ENCODE measurements around the gene ENG. TPM values are rescaled to one million over a fixed set of nuclear protein-coding genes. Genes with fewer than 3 reads are reported as not detected.

ENG gene
- total and polyA plus RNA-seq, 5 donors = 275 to 462 (median 362) TPM

DNA sequence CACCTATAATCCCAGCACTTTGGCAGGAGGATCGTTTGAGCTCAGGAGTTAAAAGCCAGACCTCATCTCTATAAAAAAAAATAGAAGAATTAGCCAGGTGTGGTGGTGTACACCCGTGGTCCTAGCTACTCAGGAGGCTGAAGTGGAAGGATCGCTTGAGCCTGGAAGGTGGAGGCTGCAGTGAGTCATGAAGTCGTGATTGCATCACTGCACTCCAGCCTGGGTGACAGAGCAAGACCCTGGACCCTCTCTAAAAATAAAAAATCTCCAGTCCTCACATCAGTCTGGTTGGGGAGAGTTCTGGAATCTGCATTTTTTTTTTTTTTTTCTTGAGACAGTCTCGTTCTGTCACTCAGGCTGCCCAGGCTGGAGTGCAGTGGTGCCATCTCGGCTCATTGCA lies 42.4 kb downstream of the ENG start:
- H3K27ac ChIP-seq (ENCODE audit: low read length) = no peak overlapping the region
- H3K27me3 ChIP-seq (ENCODE audit: control insufficient read depth, insufficient read depth) = no peaks in the 10 kb centered on the region
- no peaks in the 10 kb centered on the region for H3K9me3 ChIP-seq (ENCODE audit: control insufficient read depth, low read length)
- peaks cover 3% of the 10 kb centered on the region for H3K4me1 ChIP-seq (ENCODE audit: control insufficient read depth, insufficient read depth, low read length)
- H3K4me3 ChIP-seq (ENCODE audit: low read length) = no peak overlapping the region
- ATAC-seq (no peak), DNase-seq (no peak)
- WGBS = 76% methylated on average over 6 of the region's 6 CpGs
- intact Hi-C loops (cut with DNase I) = no loop called here

DNA sequence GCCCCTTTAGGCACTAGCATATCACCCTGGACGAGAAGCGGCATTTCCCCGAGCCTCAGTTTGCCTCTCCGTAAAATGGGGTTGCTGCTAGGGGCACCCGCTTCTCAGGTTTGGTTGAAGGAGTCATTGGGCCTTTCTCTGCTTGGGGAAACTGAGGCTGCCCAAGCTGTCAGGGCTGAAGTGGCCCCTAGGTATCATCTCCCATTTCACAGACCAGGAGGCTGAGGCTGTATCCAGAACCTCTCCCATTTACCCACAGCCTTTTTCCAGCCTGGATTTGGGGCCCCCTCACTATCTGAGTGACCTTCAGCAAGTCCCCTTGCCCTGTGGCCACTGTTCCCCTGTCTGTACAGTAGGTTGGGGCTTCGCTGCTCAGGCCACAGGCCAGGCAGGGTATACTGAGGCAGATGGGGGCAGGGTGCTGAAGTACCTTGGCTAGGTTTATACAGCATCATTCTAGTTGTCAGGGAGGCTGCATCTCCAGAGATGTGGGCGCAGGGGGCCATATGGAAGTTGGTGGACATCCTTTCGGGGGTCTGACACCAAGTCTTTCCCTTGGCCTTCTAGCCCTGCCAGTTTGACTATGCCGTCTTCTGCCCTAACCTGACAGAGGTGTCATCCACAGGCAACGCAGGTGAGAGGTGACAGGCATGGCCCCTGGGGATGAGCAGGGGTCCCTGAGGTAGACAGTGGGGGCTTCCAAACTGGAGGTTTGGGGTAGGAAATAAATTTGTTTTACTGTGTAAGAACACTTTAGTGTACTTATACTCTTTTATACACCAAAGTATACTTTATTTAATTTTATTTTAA lies 43.9 kb downstream of the ENG start:
- 96% methylated on average over 10 of the region's 10 CpGs for WGBS
- no peaks in the 10 kb centered on the region for H3K9me3 ChIP-seq (ENCODE audit: control insufficient read depth, low read length)
- peak overlapping the region; percentile 6 for H3K27ac ChIP-seq (ENCODE audit: low read length)
- H3K27me3 ChIP-seq (ENCODE audit: control insufficient read depth, insufficient read depth) = no peaks in the 10 kb centered on the region
- ATAC-seq (peak in 1 of 2 donors; percentile 1), DNase-seq (peak in 1 of 3 donors; percentile 55)
- intact Hi-C loops (cut with DNase I) = no loop called here
- H3K4me1 ChIP-seq (ENCODE audit: control insufficient read depth, insufficient read depth, low read length) = peaks cover 3% of the 10 kb centered on the region
- no peak overlapping the region for H3K4me3 ChIP-seq (ENCODE audit: low read length)

DNA sequence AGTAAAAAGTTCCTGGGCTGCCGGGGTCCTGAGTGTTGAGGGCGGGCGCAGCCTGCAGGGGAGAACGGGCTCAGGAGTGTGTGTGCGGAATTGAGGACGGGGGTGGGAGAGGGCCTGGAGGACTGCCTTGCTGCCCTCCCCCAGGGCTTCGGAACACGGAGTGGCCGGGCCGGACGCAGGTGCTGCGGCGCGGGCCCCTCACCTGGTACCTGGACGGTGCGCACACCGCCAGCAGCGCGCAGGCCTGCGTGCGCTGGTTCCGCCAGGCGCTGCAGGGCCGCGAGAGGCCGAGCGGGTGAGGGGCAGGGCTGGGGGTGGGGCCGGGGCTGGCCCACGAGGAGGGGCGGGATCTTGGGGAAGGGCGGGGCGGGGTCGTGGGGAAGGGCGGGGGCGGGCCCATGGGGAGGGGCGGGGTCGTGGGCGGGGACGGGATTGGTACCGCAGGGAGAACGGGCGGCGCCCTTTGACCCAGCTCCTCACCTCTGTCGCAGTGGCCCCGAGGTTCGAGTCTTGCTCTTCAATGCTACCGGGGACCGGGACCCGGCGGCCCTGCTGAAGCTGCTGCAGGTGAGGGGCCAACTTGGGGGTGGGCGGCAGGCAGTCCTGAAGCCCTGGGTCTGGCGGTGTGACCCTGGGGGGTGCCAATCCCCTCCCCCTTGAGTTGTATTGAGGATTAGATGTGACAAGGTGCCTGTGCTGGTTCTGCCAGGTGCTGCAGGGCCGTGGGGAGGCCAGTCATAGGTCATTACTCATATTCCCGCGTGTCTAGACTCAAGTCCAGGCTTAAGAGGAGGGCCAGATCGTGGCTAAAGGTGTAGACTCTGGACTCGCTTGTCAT lies 44.7 kb downstream of the ENG start:
- 43% methylated on average over 57 of the region's 57 CpGs for WGBS
- Histone ChIP-seq H3K27me3 (ENCODE audit: control insufficient read depth, insufficient read depth) (no peaks in the 10 kb centered on the region), H3K4me3 (ENCODE audit: low read length) (no peak overlapping the region), H3K9me3 (ENCODE audit: control insufficient read depth, low read length) (no peaks in the 10 kb centered on the region), H3K27ac (ENCODE audit: low read length) (peak overlapping the region; percentile 28), H3K4me1 (ENCODE audit: control insufficient read depth, insufficient read depth, low read length) (peaks cover 3% of the 10 kb centered on the region)
- DNase-seq (peak; percentile 61 to 86 (median 84)), ATAC-seq (peak; percentile 36 to 53)
- intact Hi-C loops (cut with DNase I) = loop anchor here in 2 of 4 donors (10.0 kb wide), 1 partner anchor 65 kb away; the partner anchor contains the start of gene AK1 (in 2 of the 2)

DNA sequence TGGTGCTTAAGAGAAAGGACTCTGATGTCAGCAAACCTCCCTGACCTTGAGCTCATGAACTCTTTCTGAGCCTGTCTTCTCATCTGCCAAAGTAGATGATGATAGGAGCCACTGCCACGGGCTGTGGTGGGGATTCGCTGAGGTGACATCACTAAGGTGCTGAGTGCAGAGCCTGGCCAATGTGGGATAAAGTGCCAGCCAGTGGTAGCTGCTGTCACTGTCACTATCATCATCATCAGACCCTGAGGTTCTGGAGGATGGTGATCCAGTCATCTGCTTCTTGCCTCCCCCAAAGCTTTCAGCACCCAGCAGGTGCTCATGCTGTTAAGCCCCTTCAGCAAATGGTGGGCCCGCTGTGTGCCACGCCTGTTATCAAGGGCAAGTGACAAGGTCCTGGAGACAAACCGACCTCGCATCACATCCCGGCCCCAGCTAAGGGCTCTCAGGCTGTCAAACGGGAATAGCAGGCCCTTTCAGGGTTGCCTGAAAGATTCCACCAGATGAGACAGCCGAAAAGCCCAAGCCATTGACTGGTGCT lies 45.4 kb downstream of the ENG start:
- ATAC-seq (no peak), DNase-seq (no peak)
- intact Hi-C loops (cut with DNase I) = loop anchor here in 2 of 4 donors (10.0 kb wide), 1 partner anchor 66 kb away; the partner anchor contains the start of gene AK1 (in 2 of the 2)
- Histone ChIP-seq H3K4me1 (ENCODE audit: control insufficient read depth, insufficient read depth, low read length) (peaks cover 4% of the 10 kb centered on the region), H3K4me3 (ENCODE audit: low read length) (no peak overlapping the region), H3K9me3 (ENCODE audit: control insufficient read depth, low read length) (no peaks in the 10 kb centered on the region), H3K27me3 (ENCODE audit: control insufficient read depth, insufficient read depth) (no peaks in the 10 kb centered on the region), H3K27ac (ENCODE audit: low read length) (peak overlapping the region; percentile 13)
- 54% methylated on average over 9 of the region's 9 CpGs for WGBS

DNA sequence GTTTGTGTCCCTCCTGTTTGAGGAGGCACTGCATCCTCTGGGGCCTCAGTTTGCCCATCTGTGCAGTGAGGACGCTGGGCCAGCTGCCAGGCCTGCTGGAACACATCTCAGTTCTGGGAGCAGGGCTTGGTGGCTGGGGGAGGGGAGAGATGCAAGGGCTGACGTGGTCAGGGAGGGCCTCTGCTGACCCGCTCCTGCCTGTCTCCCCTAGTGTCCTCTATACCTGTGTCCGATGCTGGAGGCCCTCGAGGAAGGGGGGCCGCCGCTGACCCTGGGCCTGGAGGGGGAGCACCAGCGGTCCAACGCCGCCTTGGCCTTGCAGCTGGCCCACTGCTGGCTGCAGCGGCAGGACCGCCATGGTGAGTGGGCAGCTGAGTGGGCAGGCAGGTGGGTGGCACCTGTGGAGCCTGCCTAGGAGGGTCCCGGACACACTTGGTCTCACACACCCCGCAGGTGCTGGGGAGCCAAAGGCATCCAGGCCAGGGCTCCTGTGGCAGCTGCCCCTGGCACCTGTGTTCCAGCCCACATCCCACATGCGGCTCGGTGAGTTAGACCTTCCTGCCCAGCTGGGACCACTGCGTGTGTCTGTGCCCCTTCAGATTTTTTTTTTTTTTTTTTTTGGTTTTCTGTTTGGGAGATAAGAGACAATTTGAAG lies 46.0 kb downstream of the ENG start:
- intact Hi-C loops (cut with DNase I) = loop anchor here in 2 of 4 donors (10.0 kb wide), 1 partner anchor 66 kb away; the partner anchor contains the start of gene AK1 (in 2 of the 2)
- Histone ChIP-seq H3K27me3 (ENCODE audit: control insufficient read depth, insufficient read depth) (no peaks in the 10 kb centered on the region), H3K27ac (ENCODE audit: low read length) (no peak overlapping the region), H3K4me3 (ENCODE audit: low read length) (no peak overlapping the region), H3K9me3 (ENCODE audit: control insufficient read depth, low read length) (no peaks in the 10 kb centered on the region), H3K4me1 (ENCODE audit: control insufficient read depth, insufficient read depth, low read length) (peaks cover 6% of the 10 kb centered on the region)
- WGBS = 86% methylated on average over 17 of the region's 17 CpGs
- ATAC-seq (no peak), DNase-seq (peak; percentile 43 to 75 (median 74))

DNA sequence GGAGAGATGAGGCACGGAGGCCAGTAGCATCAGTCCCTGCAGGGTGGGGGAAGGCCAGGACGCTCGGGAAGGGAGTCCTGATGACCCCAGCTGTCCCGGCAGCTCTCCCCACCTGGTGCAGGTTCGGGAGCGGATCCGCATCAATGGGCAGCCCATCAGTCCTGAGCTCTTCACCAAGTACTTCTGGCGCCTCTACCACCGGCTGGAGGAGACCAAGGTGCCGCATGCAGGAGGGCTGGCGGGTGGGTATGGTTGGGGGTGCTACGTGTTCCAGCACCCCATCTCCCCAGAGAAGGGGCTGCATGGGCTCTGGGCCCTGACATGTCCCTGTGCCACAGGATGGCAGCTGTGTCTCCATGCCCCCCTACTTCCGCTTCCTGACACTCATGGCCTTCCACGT lies 47.6 kb downstream of the ENG start:
- intact Hi-C loops (cut with DNase I) = loop anchor here in 2 of 4 donors (10.0 kb wide), 1 partner anchor 68 kb away; the partner anchor contains the start of gene AK1 (in 2 of the 2)
- DNase-seq = peak in 1 of 3 donors; percentile 68
- Histone ChIP-seq H3K9me3 (ENCODE audit: control insufficient read depth, low read length) (no peaks in the 10 kb centered on the region), H3K4me3 (ENCODE audit: low read length) (no peak overlapping the region), H3K4me1 (ENCODE audit: control insufficient read depth, insufficient read depth, low read length) (peaks cover 7% of the 10 kb centered on the region), H3K27ac (ENCODE audit: low read length) (no peak overlapping the region), H3K27me3 (ENCODE audit: control insufficient read depth, insufficient read depth) (no peaks in the 10 kb centered on the region)
- 95% methylated on average over 14 of the region's 14 CpGs for WGBS
- ATAC-seq = no peak

DNA sequence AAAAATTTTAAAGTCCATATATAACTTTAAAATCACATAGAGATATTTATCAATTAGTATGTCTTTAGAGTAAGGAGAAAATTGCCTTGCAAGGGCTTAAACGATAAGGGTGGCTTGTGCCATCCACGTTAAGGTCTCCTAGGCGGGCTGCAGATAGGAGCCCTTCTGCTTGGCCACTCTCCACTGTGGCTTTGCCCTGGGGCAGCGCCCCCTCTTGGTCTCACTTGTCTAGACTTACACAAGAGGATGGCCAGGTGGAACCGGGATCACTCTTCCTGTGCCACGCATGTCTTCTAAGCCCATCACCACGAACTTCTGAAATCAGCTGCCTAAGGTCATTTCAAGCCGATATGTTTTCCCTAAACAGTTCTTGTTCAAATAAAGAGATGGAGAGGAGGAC lies 48.8 kb downstream of the ENG start:
- peak in 2 of 3 donors; percentile 56 to 67 for DNase-seq
- WGBS = 76% methylated on average over 8 of the region's 8 CpGs
- no peak overlapping the region for H3K27ac ChIP-seq (ENCODE audit: low read length)
- H3K4me3 ChIP-seq (ENCODE audit: low read length) = no peak overlapping the region
- H3K4me1 ChIP-seq (ENCODE audit: control insufficient read depth, insufficient read depth, low read length) = peaks cover 7% of the 10 kb centered on the region
- no peak for ATAC-seq
- H3K9me3 ChIP-seq (ENCODE audit: control insufficient read depth, low read length) = no peaks in the 10 kb centered on the region
- intact Hi-C loops (cut with DNase I) = loop anchor here in 2 of 4 donors (10.0 kb wide), 1 partner anchor 69 kb away; the partner anchor contains the start of gene AK1 (in 2 of the 2)
- no peaks in the 10 kb centered on the region for H3K27me3 ChIP-seq (ENCODE audit: control insufficient read depth, insufficient read depth)

DNA sequence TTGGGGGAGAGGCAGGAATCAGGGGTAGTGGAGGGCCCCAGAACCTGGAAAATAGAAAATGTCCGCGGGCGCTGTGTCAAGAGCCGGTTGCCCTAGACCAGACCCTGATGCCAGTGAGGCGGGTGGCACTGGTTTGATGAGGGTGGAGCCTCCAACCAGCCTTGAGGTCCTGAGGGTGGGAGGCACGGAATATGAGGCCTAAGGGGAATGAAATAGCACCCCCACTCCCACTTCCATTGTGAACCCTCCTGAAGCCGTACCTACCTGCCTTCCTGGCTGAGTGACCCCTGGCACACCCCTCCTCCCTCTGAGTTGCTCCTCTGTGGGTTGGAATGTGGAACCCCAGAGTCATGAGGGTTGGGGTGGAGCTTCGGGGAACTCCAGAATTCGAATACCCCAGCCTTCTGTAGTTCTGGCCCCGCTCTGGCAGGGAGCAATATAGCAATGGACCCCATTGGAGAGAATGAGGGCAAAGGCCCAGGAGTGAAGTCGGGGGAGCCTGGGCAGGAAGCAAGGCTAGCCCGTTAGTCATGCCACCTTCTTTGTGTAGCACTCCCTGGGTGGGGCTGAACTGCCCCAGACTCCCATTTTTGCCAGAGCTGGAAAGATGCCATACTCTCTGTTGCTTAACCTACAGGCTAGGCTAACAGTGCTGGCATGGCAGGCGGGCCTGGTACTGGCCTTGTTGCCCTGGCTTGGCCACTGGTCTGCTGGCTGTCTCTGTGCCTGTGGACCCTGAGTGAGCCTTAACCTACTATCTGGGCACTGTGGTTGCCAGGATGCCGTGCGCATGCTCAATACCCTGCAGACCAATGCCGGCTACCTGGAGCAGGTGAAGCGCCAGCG lies 50.7 kb downstream of the ENG start:
- DNase-seq (peak; percentile 53 to 72 (median 69)), ATAC-seq (peak; percentile 1 to 15)
- Histone ChIP-seq H3K4me3 (ENCODE audit: low read length) (peak overlapping the region; percentile 87), H3K9me3 (ENCODE audit: control insufficient read depth, low read length) (no peaks in the 10 kb centered on the region), H3K27me3 (ENCODE audit: control insufficient read depth, insufficient read depth) (no peaks in the 10 kb centered on the region), H3K27ac (ENCODE audit: low read length) (peak overlapping the region; percentile 97), H3K4me1 (ENCODE audit: control insufficient read depth, insufficient read depth, low read length) (peaks cover 4% of the 10 kb centered on the region)
- intact Hi-C loops (cut with DNase I) = loop anchor here in 2 of 4 donors (5.0 to 10.0 kb wide), 2 partner anchors 71 to 114 kb away; partner anchors contain the start of genes AK1 (in 2 of the 2) and ST6GALNAC4 (in 1 of the 2)
- 45% methylated on average over 18 of the region's 18 CpGs for WGBS

DNA sequence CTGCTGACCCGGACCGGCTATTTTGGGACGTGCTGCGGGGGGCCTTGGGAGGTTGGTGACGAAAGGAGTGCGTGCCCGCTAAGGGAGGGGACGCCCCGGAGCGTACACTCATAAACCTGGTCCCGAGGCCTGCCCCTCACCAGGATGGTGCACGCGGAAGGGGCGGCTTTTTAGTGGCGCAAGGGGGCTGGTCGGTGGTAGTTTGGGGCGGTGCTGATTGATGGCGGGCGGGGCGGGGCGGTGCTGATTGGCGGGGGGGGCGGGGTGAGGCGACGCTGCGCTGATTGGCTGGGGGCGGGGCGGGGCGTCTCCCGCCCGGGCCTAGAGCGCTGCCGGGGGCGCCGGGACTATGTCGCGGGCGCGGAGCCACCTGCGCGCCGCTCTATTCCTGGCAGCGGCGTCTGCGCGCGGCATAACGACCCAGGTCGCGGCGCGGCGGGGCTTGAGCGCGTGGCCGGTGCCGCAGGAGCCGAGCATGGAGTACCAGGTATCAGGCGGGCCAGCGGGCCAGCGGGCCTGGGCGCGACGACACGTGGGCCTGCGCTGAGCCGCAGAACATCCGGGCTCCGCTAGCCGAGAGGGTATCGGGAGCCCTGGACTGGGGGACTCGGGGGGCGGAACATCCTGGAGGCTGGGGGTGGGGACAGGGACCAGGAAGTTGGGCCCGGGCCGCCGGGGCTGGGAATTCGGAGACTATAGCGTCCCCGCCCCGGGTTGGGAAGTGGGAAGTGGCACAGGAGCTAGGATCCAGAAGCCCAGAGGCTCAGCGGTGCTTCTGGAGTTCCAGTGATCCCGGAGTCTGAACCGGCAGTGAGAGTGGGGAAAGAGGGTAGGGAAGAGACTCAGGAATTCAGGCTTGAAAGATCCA lies 51.6 kb downstream of the ENG start, which contains the start of gene FPGS:
FPGS (plus strand) TSS at position 307 of the 868 bp plus-strand sequence; CDS start at position 350, 43 bp downstream.
- under 1% methylated on average over 83 of the region's 83 CpGs for WGBS
- Histone ChIP-seq H3K4me3 (ENCODE audit: low read length) (peak within 1 kb of the TSS; percentile 87), H3K27ac (ENCODE audit: low read length) (peak within 1 kb of the TSS; percentile 97), H3K9me3 (ENCODE audit: control insufficient read depth, low read length) (no peaks in the 10 kb centered on the region), H3K4me1 (ENCODE audit: control insufficient read depth, insufficient read depth, low read length) (peaks cover 4% of the 10 kb centered on the region), H3K27me3 (ENCODE audit: control insufficient read depth, insufficient read depth) (no peaks in the 10 kb centered on the region)
- DNase-seq (peak; percentile 95 to 97 (median 96)), ATAC-seq (peak; percentile 92 to 94)
- intact Hi-C loops (cut with DNase I) = loop anchor here in 2 of 4 donors (5.0 to 10.0 kb wide), 2 partner anchors 72 to 114 kb away; partner anchors contain the start of genes AK1 (in 2 of the 2) and ST6GALNAC4 (in 1 of the 2)

Data from right cardiac atrium (tissue), 5 donors.